HCT116 (cell line): ENCODE data around the gene ACCSL.

Experiments used
- POLR2A ChIP-seq: IDR thresholded peaks from 2 replicates; pipeline ENCODE4 v1.7.0; 2011; ENCODE audit warnings: borderline replicate concordance; ENCODE audit not compliant: insufficient read depth, insufficient read length; ENCODE audit errors: extremely low read depth
- TF ChIP-seq, protein P1 (sequence below), 3 experiments: fragments of 200-600 bp in 1 of 3; sonication (generic) in 1 of 3; IDR thresholded peaks in 2 of 3; conservative IDR thresholded peaks in 1 of 3; 2 replicates each; pipeline ENCODE4 v1.5.1; 2012 to 2017; ENCODE audit warnings: low read depth in 2 of 3, low read length in 2 of 3, antibody characterized with exemption in 1 of 3, borderline replicate concordance in 1 of 3, control low read depth in 1 of 3, mild to moderate bottlenecking in 1 of 3, mixed read lengths in 1 of 3, mixed run types in 1 of 3, moderate library complexity in 1 of 3; ENCODE audit not compliant: insufficient read depth in 1 of 3
- TF ChIP-seq, protein P2 (sequence below): IDR thresholded peaks from 2 replicates; pipeline ENCODE4 v1.6.1; 2012

DNA sequence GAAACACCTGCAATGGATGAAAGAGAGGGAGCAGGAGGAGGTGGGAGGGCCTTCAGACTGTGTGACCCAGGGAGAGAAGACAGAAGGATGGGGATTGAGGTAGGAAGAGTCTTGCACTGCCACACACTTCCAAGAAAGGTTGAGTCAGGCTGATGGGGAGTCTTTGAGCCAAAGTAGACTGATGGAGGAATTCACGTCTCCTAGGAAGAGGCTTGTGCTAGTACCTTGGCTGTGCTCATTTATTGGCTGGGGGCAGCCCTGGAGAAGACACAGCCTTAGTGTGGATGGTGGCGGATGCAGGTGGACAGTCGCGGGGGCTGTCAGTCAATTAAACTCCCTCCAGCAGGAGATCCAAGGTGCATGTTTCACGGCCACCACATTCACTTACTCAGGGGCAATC is 16.2 kb upstream of the ACCSL start:
- TF ChIP-seq POLR2A = no peak
- TF ChIP-seq, protein P1, sequence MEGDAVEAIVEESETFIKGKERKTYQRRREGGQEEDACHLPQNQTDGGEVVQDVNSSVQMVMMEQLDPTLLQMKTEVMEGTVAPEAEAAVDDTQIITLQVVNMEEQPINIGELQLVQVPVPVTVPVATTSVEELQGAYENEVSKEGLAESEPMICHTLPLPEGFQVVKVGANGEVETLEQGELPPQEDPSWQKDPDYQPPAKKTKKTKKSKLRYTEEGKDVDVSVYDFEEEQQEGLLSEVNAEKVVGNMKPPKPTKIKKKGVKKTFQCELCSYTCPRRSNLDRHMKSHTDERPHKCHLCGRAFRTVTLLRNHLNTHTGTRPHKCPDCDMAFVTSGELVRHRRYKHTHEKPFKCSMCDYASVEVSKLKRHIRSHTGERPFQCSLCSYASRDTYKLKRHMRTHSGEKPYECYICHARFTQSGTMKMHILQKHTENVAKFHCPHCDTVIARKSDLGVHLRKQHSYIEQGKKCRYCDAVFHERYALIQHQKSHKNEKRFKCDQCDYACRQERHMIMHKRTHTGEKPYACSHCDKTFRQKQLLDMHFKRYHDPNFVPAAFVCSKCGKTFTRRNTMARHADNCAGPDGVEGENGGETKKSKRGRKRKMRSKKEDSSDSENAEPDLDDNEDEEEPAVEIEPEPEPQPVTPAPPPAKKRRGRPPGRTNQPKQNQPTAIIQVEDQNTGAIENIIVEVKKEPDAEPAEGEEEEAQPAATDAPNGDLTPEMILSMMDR (IDR thresholded peaks at IDR 0.05 in 2 of 3, conservative IDR thresholded peaks at IDR 0.05 in 1 of 3; ENCODE audit: borderline replicate concordance in 1 of 3, insufficient read depth in 1 of 3, low read depth in 2 of 3, low read length in 2 of 3) = no peak
- TF ChIP-seq, protein P2, sequence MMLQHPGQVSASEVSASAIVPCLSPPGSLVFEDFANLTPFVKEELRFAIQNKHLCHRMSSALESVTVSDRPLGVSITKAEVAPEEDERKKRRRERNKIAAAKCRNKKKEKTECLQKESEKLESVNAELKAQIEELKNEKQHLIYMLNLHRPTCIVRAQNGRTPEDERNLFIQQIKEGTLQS = no peak
